Activated CD4-positive, alpha-beta T cell treated with anti-CD3 and anti-CD28 coated beads, Interleukin-2, Interleukin-4, amounts not matched to agents 100 ng/mL and 50 ng/mL, durations not matched to agents 16 hours and 8 hours (primary cell): ENCODE results near the gene CYSLTR2.
"Not testable (repeated sequence)": the region's sequence is repeated elsewhere in the genome, so short reads cannot be mapped to it uniquely, and the experiment has no call there.

Experiments used
- DNase-seq: peaks from one replicate; pipeline ENCODE4 v3.0.0-alpha.2; 2020; ENCODE audit warnings: low spot score

Gene CYSLTR2

DNA sequence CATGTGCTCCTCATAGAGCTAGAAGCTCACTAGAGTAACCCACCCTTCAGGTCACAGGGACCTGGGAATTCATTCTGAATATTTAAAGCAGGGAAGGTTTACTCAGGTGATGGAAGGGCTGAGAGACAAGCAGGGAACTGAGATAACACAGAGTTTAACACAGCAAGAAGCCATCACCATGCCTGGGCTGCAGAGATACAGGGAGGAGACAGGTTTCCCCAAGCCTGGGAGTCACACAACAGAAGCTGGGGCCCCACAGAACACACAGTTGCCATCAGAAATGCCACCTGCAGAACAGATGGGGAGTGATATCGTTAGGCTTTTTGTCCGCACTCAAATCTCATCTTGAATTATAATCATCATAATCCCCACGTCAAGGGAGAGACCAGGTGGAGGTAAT, 7.9 kb upstream of the CYSLTR2 start:
- DNase-seq: no peak

- DNase-seq: no peak
Measured at GRCh38 chr13:48646791-48647190, 6.9 kb upstream of the CYSLTR2 start.

DNA sequence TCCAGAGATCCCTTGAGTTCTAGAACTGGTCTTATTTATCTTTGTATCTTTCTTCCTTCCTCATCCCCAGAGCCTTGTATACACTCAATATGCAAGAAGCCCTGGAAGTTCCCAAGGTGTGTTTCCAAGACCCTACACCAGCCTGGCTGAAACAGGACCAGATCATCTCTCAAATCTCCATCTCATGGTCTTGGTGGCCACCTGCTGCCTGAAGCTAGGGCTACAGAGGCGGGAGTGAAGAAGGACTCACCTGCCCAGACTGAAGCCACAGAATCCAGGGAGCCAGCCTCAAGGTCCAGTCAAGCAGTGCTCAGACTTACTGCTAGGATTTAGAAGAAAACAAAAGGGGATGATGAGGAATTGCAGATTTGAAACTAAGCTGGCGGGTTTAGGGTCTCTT, 6.1 kb upstream of the CYSLTR2 start:
- no peak for DNase-seq

- DNase-seq: no peak
Measured at GRCh38 chr13:48648446-48648845, 5.3 kb upstream of the CYSLTR2 start.

- no peak for DNase-seq
Measured at GRCh38 chr13:48652851-48653471, 768 bp upstream of the CYSLTR2 start.

- DNase-seq: no peak
Measured at GRCh38 chr13:48654511-48654910, 782 bp downstream of the CYSLTR2 start.

- no peak for DNase-seq
Measured at GRCh38 chr13:48655291-48655690, 1.6 kb downstream of the CYSLTR2 start.

- no peak for DNase-seq
Measured at GRCh38 chr13:48656608-48657007, 2.9 kb downstream of the CYSLTR2 start.

DNA sequence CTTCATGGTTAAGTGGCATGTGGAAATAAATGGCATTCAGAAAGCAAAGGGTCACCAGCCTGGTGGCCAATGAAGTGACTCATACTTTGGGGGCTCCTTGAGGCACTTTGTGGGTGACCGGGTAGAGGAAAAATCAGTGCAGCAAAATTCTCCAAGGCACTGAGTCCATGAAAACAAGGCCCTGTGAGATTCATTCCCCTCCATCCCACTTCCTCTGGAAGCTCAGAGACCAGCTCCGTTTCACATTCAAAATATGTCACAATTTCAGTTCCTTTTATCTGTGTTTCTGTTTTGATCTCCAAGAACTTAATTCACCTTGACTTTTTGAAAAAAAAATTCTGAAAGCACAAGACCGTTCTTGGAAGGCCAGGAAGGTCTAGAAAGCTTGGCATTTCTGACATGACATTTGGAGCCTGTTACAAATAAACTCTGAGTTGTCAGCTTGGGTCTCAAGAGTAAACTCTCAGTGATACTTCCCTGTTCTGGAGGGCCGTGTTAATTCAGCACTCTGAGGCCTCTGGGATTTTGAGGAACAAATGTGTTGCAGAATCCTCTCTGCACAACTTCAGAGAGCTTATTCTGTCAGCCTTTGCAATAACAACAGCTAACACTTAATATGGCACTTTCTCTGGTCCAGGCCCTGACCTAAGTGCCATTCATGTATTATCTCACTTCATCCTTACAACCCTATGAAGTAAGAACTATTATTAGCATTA, 6.8 kb downstream of the CYSLTR2 start:
- no peak for DNase-seq

DNA sequence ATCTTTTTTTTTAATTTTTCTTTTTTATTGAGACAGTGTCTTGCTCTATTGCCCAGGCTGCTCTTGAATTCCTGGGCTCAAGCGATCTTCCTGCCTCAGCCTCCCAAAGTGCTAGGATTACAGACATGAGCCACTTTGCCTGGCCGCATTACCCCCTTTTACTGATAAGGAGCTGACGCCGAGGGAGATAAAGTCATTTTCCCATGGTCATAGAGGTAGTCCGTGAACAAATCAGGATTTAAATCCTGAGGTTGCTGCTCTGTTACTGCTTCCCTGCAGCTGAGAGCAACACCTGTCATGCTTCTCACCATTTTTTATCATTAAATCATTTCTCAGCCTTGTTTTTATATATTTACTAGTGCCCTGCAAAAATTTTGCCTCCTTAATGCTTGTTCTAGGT, 7.4 kb downstream of the CYSLTR2 start:
- DNase-seq: no peak

DNA sequence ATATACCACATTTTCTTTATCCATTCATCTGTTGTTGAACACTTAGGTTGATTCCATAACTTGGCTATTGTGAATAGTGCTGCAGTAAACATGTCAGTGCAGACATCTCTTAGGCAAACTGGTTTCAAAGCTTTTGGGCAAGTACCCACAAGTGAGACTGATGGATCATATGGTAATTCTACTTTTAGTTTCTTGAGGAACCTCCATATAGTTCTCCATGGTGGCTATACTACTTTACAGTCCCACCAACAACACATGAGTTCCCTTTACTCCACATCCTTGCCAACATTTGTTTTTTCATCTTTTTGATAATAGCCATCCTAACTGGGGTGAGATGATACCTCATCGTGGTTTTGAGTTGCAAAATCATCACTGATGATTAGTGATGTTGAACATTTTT, 8.5 kb downstream of the CYSLTR2 start:
- DNase-seq: no peak

DNA sequence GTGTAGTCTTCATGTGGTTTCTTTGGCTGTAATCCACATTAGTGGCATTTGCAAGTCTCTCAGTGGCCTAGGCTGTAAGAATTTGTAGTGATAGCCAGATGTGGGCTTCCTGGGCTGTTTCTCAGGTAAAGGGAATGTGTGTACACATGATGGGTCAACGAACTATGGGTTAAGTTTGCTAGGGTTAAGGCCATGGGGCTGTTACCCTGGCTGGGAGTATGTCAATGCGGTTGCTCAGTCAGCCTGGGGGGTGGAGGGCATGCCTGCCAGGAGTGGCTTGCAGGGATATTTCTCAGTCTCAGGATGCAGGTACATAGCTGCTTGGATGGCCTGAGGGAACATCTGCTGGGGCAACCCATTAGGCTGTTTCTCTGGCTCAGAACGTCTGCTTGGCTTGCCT, 13.4 kb downstream of the CYSLTR2 start:
- DNase-seq: no peak

- not testable (repeated sequence) for DNase-seq
Measured at GRCh38 chr13:48671421-48671820, 17.7 kb downstream of the CYSLTR2 start.

GRCh38 chr13:48675247-48675646, 21.5 kb downstream of the CYSLTR2 start:
- DNase-seq: no peak

DNA sequence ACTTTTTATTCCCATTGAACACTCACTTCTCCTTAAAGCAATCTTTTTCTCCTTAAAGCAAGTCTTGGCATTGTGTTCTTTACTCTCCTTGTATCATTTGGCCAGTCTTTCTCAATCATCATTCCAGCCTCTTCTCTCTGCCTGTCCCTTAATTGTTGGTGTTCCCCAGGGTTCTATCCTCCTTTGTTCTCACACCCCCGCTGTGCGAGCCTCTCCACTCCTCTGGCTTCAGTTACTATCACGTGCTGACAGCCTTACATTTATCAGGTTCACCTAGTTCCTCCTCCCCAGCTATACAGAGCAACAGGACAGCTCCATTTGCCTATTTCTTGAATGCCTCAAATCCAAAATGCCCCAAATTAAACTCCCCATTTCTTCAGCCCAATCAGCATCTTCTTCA, 24.6 kb downstream of the CYSLTR2 start:
- DNase-seq: no peak

DNA sequence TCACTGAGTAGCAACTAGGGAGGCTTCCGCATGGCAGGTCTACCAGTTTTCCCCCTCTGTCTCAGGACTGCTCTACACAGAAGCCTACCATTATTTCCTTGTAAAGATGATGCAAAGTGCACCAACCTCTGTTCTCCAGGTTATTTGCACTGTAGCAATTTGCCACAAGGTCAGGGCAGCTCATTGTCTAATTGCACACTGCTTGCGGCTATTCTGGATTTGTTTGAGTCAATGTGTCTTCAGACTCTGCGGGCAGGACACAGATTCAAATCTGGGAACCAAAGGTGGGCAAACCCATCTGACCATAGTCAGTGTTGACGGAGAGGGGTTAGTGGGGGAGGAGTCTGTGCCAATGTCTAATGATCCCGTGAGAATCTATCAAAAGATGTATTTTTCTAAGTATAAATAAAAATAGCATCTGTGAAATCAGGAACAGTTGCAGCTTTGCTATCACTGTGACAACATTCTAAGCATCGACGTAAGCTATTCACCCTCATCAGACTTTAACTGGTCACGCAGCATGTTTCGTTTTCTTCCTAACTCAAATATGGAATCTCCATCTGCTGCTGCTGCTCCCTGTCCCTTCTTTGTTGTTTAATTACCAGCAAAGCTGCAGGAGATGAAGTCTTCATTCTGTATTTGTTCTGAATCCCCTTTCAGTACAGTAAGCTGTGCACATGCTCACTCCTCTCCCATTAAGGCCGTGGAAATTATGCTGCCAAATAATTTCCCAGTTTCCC, 26.4 kb downstream of the CYSLTR2 start:
- no peak for DNase-seq

DNA sequence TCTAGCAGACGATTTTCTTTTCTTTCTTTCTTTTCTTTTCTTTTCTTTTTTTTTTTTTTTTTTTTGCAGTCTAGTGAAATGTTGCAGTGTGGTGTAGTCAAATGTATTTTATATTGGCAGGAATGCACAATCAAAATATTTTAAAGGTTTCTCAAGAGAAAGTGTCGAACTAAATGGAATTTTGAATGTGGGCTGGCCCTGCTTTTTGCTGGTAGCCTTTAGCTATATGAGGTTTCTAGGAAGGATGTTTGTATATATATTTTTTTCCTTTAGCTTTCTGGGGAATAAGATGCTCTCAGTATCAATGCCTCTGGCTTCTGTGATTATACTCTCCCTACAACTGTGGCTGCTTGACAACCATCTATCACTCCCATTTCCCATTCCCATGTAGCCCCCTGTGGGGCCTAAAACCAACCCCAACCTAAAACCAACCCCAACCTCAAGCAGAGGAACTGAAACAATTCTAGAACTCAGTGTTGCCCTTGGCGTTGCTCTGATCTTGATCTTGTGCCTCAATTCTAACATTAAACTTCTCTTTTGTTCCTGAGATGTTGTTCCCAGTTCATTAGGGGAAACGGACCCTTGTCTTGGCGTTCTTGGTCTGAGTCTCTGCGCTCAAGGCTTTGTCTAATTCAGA, 27.1 kb downstream of the CYSLTR2 start:
- DNase-seq: no peak

- no peak for DNase-seq
Measured at GRCh38 chr13:48681905-48682304, 28.2 kb downstream of the CYSLTR2 start.

DNA sequence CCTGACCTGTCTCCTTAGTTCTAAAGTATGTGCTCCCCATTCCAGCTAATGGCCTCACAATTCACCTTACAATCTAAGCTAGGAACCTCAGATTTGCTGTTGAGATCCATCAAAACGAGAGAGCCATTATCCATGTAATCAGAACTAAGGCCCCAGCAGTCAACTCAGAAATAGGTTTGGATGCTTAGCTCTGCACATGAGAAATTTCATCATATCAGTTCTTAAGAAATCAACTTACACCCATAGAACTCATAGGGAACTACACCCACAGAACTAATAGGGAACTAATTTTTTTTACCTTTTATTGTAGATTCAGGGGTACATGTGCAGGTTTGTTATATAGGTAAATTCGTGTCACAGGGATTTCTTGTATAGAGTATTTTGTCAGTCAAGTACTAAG, 28.7 kb downstream of the CYSLTR2 start:
- DNase-seq: no peak

- no peak for DNase-seq
Measured at GRCh38 chr13:48686636-48687210, 33.0 kb downstream of the CYSLTR2 start.

DNA sequence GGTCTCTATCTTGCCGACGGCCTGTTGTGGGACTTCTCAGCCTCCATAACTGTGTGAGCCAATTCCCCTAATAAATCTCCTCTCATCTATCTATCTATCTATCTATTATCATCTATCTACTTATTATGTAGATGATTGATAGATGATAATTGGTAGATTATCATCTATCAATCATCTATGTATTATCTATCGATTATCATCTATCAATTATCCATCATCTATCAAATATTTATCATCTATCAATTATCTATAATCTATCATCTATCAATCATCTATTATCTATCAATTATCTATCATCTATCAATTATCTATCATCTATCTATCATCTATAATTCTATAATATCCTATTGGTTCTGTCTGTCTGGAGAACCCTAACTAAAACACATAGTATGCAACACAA, 33.5 kb downstream of the CYSLTR2 start:
- no peak for DNase-seq

DNA sequence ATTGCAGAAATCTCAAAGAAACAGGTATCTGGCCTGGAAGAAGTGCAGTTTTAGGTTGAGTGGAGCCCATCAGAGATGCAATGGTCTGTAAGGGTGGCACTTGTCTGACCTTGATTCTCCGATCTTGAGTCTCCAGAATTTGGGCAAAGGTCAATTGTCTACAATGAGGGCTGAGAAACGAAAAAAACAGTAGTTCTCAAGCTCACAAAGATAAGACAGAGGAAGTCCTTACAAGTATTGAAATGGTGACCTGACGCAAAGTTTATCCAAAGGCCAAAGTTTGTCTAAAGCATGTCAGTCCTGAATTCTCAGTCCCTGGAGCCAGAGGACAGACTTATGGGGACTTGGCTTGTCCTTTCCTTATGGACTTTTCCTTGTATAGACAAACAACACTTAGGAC, 40.3 kb downstream of the CYSLTR2 start:
- no peak for DNase-seq

GRCh38 chr13:48695776-48696175, 42.0 kb downstream of the CYSLTR2 start:
- no peak for DNase-seq
